Stimulated activated CD8-positive, alpha-beta memory T cell treated with anti-CD3 and anti-CD28 coated beads, Interleukin-4, amount 100 ng/mL, for 4 hours (primary cell): Measurements from ENCODE around the gene ACIN1.
"Not testable (repeated sequence)": the region's sequence is repeated elsewhere in the genome, so short reads cannot be mapped to it uniquely, and the experiment has no call there.

Experiments
- DNase-seq, 2 donors: peaks; one replicate each; pipeline ENCODE4 v3.0.0-alpha.2; 2020; ENCODE audit warnings: low read depth in 2 of 2, low spot score in 1 of 2

ACIN1 gene

DNA sequence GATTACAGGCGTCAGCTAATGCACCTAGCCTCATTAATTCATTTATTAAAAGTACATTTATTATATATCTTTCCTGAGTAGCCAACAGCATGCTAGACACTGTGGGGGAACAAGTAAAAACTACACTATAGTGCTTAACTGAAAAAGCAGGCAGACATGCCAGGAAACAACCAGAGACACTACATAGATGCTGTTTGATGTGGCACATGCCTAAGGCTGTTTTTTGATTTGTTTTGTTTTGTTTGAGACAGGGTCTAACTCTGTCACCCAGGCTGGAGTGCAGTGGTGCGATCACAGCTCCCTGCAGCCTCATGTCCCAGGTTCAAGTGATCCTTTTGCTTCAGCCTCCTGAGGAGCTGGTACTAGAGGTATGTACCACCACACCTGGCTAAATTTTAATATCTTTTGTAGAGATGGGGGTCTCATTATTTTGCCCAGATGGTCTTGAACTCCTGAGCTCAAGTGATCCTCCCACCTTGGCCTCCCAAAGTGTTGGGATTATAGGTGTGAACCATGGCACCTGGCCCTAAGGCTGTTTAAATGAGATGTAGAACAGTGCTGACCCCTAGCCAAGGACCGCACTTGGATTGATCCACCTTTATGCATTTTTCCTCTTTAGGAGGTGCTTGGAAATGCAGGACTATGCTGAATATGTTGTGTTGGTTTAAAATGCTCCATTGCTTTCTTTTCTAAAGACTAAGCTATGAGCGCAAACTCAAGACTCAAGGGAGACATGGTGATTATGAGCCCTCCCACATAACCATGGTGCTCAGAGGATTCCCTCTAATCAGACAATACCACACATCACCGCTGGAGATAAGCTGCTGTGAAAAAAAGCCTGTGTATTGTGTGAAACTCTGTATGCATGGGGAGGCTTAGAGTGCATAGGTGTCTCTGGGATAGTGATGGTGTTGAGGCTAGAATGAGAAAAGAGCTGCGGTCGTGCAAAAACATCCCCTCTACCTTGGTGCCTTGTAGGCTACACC is 74.5 kb downstream of the ACIN1 start:
- DNase-seq = no peak

DNA sequence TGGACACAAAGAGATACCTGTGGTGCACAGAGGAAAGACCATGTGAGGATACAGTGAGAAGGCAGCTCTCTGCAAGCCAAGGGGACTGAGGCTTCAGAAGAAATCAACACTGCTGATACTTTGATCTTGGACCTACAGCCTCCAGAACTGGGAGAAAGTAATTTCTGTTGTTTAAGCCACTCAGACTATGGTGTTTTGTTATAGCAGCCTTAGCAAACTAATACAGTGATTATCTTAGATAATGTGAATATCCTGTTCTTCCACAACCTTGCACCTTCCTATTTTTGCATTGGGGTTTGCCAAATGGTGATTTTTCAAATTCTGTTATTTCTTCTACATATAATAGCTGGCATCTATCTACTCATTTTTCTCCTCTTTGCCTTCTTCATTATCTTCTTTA is 76.8 kb downstream of the ACIN1 start:
- DNase-seq = no peak

DNA sequence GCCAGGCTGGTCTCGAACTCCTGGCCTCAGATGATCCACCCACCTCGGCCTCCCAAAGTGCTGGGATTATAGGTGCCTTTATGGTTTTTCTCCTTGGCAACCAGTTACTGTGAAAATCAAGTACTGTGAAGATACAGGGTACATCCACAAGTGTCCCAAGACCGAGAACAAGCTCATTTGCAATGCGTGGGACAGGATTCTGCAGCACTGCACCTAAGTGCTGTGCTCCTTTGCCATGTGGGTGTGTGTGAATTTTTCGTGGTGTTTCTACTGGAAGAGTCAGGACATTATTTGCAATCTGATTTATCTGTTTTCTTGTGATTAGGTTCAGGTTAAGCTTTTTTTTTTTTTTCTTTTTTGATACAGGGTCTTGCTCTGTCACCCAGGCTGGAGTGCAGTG is 77.8 kb downstream of the ACIN1 start:
- no peak for DNase-seq

DNA sequence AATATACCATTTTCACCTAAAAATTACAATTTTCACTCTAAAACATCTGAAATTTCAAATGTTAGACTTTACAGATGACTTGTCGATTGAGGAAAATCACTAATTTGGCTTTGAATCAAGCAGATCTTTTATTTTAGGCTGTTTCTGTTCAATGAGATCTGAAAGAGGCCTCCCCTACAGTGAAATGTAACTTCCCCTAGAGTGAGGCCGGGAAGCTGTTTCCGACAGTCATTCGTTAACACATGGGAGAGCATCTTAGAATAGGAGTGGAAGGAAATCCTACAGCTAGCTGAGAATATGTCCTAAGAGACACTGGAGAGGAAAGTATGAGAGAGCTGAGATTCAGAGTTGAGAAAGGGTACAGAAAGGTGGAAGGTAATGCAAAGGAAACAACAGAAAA is 79.3 kb downstream of the ACIN1 start:
- no peak for DNase-seq

DNA sequence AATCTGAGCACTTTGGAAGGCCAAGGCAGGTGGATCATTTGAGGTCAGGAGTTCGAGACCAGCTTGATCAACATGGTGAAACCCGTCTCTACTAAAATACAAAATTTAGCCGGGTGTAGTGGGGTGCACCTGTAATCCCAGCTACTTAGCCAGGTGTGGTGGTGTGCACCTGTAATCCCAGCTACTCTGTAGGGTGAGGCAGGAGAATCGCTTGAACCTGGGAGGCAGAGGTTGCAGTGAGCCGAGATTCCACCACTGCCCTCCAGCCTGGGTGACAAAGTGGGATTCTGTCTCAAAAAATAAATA is 81.2 kb downstream of the ACIN1 start:
- DNase-seq = not testable (repeated sequence)

DNA sequence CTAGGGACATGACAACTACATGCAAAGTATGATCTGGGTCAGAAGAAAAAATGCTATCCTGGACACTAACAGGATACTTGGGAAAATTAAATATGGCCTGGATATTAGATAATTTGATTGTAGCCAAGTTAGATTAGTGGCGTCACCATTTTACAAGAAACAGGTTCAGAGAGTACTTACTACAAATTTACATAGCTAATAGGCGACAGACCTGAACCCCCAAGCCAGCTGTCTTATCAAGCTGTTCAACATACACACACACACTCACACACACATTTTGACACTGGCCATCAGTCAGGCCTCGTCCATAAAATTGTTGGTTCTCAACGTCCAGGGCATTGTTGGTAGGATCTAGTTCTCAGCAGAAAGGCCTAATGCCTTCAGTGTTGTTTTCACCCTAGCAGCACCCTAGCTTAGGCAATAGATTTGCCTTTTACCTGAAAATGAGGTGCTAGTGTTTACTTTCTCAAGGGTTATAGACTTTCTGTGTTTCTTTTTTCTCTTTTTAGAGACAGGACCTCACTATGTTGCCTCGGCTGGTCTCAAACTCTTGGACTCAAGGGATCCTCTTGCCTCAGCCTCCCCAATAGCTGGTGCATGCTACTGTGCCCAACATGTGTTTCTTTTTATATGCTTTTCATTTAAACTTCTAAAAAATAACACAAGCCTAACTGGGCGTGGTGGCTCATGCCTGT is 81.7 kb downstream of the ACIN1 start:
- DNase-seq = no peak

DNA sequence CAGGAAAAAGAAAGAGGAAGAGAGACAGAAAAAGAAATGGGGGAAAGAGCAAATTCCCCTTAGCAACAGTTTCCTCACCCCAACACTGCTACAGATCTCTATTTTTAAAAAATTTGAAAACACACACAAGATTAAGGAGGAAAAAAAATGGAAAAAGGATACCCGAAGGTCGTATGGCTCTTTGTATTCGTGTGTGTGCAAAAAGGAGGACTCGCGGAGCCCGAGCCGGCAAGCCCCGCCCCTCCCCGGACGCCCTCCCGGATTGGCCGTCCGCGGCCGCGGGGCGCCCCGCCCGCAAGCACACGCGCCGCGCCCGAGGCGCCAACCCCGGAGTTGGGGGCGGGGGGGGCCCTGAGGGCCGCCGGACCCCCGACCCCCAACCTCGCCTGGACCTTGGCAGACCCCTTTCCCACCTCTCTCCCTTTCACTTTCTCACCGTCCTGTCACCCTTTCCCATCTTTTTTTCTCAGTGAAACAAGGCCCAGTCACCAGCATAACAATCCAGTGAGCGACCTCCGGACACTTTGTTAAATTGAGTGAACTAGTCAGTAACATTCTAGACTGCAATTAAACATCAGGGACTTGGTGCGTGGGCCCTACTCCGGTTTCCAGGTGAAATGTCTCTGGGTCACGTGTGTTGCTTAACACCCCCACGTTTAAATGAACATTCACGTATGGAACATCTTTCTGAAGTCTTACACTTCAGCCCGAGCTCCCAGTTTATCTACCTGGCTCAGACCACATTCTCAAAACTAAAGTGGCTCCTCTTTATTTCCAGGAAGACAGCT is 84.8 kb downstream of the ACIN1 start, which contains the start of gene C14orf93:
TSS of gene C14orf93 (minus strand) at position 205 of the 788 bp plus-strand sequence. CDS start 11,120 bp downstream, outside the sequence.
- DNase-seq = peak; percentile 49 to 68

DNA sequence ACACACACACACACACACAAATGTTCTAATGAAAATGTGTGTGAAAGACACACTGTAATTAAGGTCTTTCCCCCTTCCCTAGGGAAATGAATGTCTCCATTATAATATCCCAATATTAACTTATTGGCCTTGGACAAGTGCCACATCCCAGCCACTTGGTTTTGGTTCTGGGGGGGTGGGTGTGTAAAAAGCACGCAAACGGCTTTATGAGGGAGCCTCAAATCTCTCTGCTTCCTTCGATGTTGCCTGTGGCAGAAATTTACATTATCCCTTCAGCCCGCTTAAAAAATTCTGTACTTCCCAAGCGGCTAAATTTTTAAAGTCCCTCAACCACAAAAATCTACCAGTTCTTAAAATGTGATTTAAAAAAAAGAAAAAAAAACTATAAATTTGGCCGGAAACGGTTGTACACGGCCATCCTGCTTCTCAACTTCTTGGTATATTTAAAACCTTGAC is 85.4 kb downstream of the ACIN1 start:
- DNase-seq = no peak

DNA sequence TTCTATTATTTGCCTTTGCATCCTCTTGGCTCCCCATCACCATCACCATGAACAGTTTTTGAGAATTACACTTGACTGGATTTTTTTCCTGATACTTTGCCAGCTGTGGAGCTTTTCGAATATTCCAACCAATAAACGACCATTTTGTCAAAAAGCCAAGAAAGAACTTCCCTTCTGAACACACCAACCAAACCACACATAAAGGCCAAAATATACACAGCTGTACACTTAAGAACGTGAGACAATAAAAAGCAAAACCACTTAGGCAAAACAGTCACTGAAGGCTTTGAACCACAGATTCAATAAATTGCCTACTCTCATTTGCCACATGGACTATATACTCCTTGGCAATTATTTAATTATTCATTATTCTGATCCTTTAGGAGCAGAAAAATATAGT is 86.1 kb downstream of the ACIN1 start:
- DNase-seq = no peak
